Ramos (cell line): ENCODE measurements around the gene NCK2.

ENCODE experiments used
- in situ Hi-C: fragments of 300-500 bp; cut with MboI; formaldehyde crosslinking; loops from one replicate; pipeline ENCODE4 v1.14.3; 2022; ENCODE audit warnings: low sequenced_read_pairs; ENCODE audit not compliant: unreplicated experiment

The NCK2 gene

GRCh38 chr2:105865222-105865913 lies 120.7 kb downstream of the NCK2 start:
- in situ Hi-C loops: no loop called here

GRCh38 chr2:105866216-105867185 lies 121.8 kb downstream of the NCK2 start:
- in situ Hi-C loops: no loop called here

GRCh38 chr2:105867587-105867986 lies 122.9 kb downstream of the NCK2 start:
- in situ Hi-C loops: no loop called here

GRCh38 chr2:105868060-105868459 lies 123.3 kb downstream of the NCK2 start:
- in situ Hi-C loops: no loop called here

GRCh38 chr2:105869341-105869740 lies 124.6 kb downstream of the NCK2 start:
- in situ Hi-C loops: no loop called here

- in situ Hi-C loops: no loop called here
Measured at GRCh38 chr2:105870062-105870461, 125.3 kb downstream of the NCK2 start.

GRCh38 chr2:105870858-105871257 lies 126.1 kb downstream of the NCK2 start:
- in situ Hi-C loops: no loop called here

- in situ Hi-C loops: no loop called here
Measured at GRCh38 chr2:105872142-105872728, 127.5 kb downstream of the NCK2 start.

- in situ Hi-C loops: no loop called here
Measured at GRCh38 chr2:105872830-105873229, 128.1 kb downstream of the NCK2 start.

- in situ Hi-C loops: no loop called here
Measured at GRCh38 chr2:105873281-105873680, 128.6 kb downstream of the NCK2 start.

- in situ Hi-C loops: no loop called here
Measured at GRCh38 chr2:105873721-105874120, 129.0 kb downstream of the NCK2 start.

- in situ Hi-C loops: no loop called here
Measured at GRCh38 chr2:105874466-105874865, 129.8 kb downstream of the NCK2 start.

- in situ Hi-C loops: no loop called here
Measured at GRCh38 chr2:105875241-105875640, 130.5 kb downstream of the NCK2 start.

- in situ Hi-C loops: no loop called here
Measured at GRCh38 chr2:105876191-105876590, 131.5 kb downstream of the NCK2 start.

GRCh38 chr2:105877945-105878344 lies 133.2 kb downstream of the NCK2 start:
- in situ Hi-C loops: no loop called here

- in situ Hi-C loops: no loop called here
Measured at GRCh38 chr2:105879106-105879802, 134.5 kb downstream of the NCK2 start.

- in situ Hi-C loops: no loop called here
Measured at GRCh38 chr2:105879803-105880300, 135.1 kb downstream of the NCK2 start.

- in situ Hi-C loops: no loop called here
Measured at GRCh38 chr2:105880637-105881036, 135.9 kb downstream of the NCK2 start.

- in situ Hi-C loops: no loop called here
Measured at GRCh38 chr2:105881286-105882136, 136.8 kb downstream of the NCK2 start.
